WERI-Rb-1 (cell line): Measurements from ENCODE around the gene PAQR3.

ENCODE experiments used
- DNase-seq: peaks from one replicate; pipeline ENCODE4 v3.0.0-alpha.2; 2020
- H3K27ac ChIP-seq: fragments of 250-450 bp; sonication (Bioruptor Pico); 2 replicates; pipeline ENCODE4 v1.5.1; 2020; ENCODE audit warnings: mild to moderate bottlenecking, moderate library complexity
- H3K27me3 ChIP-seq: fragments of 250-450 bp; sonication (Bioruptor Pico); 2 replicates; pipeline ENCODE4 v1.5.1; 2021; ENCODE audit warnings: mild to moderate bottlenecking, low read depth, moderate library complexity; ENCODE audit not compliant: insufficient read depth, severe bottlenecking
- H3K36me3 ChIP-seq: fragments of 250-450 bp; sonication (Bioruptor Pico); 2 replicates; pipeline ENCODE4 v1.5.1; 2020; ENCODE audit warnings: mild to moderate bottlenecking, moderate library complexity
- H3K4me3 ChIP-seq: 2 replicates; pipeline ENCODE4 v1.5.1; 2011; ENCODE audit warnings: low read depth, mild to moderate bottlenecking, control low read depth, low read length
- H3K9me3 ChIP-seq: fragments of 250-450 bp; sonication (Bioruptor Pico); 2 replicates; pipeline ENCODE4 v1.5.1; 2021; ENCODE audit warnings: mild to moderate bottlenecking, moderate library complexity; ENCODE audit not compliant: severe bottlenecking
- CTCF ChIP-seq: IDR thresholded peaks from 2 replicates; pipeline ENCODE4 v1.5.1; 2011; ENCODE audit warnings: low read depth, mild to moderate bottlenecking, control low read depth, inconsistent platforms, low read length

Gene PAQR3, protein sequence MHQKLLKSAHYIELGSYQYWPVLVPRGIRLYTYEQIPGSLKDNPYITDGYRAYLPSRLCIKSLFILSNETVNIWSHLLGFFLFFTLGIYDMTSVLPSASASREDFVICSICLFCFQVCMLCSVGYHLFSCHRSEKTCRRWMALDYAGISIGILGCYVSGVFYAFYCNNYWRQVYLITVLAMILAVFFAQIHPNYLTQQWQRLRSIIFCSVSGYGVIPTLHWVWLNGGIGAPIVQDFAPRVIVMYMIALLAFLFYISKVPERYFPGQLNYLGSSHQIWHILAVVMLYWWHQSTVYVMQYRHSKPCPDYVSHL

DNA sequence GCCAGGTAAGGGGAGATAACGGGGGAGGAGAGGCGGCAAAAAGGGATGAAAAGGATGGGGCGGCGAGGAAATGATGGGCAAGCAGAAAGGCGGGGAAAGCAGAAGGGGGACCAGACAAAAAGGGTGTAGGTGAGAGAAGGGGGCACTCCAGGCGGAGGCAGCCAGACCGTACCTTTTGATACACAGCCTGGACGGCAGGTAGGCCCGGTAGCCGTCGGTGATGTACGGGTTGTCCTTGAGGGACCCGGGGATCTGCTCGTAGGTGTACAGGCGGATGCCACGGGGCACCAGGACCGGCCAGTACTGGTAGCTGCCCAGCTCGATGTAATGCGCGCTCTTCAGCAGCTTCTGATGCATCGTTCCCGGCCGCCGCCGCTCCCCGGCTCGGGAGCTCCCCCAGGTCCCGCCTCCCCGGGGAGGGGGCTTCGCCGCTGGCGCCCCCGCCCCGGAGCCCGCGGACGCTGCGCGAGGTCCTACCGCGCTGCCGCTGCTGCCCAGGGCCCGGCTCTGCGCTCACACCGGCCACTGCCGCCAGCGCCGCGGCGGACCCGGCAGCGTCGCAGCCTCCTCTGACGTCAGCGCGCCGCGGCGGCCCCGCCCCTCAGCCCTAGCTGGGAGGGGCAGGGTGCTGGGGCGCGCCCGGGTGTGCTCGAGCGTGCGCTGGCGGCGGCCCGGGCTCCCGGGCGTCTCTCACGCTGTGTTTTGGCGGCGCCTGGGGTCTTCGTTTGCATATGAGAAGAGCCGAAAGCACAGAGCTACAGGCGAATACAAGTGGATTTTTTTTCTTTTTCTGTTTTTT, at the start of gene PAQR3:
PAQR3 (minus strand) TSS at position 571 of the 799 bp plus-strand sequence; CDS start at position 357, 214 bp downstream.
- Histone ChIP-seq H3K4me3 (peak within 1 kb of the TSS; percentile 74), H3K27ac (peak within 1 kb of the TSS; percentile 70), H3K9me3 (no peaks in the 10 kb centered on the region), H3K36me3 (peaks cover 22% of the 10 kb centered on the region), H3K27me3 (no peaks in the 10 kb centered on the region)
- peak; percentile 85 for DNase-seq
- no peak for TF ChIP-seq CTCF

- Histone ChIP-seq H3K27ac (no peak overlapping the region), H3K27me3 (no peaks in the 10 kb centered on the region), H3K4me3 (no peak overlapping the region), H3K36me3 (no peaks in the 10 kb centered on the region), H3K9me3 (no peaks in the 10 kb centered on the region)
- no peak for TF ChIP-seq CTCF
- no peak for DNase-seq
These were observed 48.4 kb upstream of the PAQR3 start for GRCh38 chr4:78987683-78988082.

DNA sequence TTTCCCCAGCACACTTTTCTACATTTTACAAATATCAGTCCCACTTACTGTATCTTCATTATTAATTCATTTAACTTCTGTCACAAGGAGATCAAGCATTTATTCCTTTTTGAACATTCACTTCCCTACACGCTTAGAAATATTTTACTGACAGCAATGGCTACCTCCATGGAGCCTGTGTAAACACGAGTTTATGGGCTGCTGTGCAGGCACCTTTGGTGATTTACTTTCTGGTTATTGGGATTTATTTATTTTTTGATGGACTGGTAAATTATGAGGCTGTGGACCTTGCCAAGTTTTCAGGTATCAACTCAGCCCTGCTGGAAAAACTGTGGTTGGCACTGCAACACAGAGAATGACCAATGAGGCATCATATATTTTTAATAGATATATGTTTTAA, 45.4 kb upstream of the PAQR3 start:
- no peak for DNase-seq
- TF ChIP-seq CTCF = no peak
- no peaks in the 10 kb centered on the region for H3K9me3 ChIP-seq
- no peaks in the 10 kb centered on the region for H3K36me3 ChIP-seq
- no peak overlapping the region for H3K4me3 ChIP-seq
- H3K27me3 ChIP-seq = no peaks in the 10 kb centered on the region
- H3K27ac ChIP-seq = no peak overlapping the region

DNA sequence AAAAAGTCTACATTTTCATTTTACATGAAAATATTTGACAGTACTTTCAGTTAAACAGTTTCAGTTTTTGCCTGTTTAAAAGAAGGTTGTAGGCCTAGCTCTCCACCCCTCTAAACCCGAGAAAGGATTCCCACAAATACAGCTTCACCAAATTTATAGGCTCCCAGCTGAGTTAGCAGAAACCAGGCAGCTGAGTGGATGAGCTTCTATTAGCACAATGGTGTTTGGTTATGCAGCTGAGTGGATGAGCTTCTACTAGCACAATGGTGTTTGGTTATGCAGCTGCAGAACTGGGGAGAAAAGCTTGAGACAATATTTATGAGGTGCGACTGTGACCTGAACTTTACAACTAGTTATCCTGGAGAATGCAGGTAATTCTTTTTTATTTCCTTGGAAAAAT, 36.6 kb upstream of the PAQR3 start:
- Histone ChIP-seq H3K36me3 (no peaks in the 10 kb centered on the region), H3K4me3 (no peak overlapping the region), H3K9me3 (no peaks in the 10 kb centered on the region), H3K27me3 (no peaks in the 10 kb centered on the region), H3K27ac (no peak overlapping the region)
- DNase-seq = no peak
- no peak for TF ChIP-seq CTCF

GRCh38 chr4:78971776-78972175, 32.5 kb upstream of the PAQR3 start:
- H3K36me3 ChIP-seq = no peaks in the 10 kb centered on the region
- no peak overlapping the region for H3K4me3 ChIP-seq
- no peak for TF ChIP-seq CTCF
- H3K27me3 ChIP-seq = no peaks in the 10 kb centered on the region
- DNase-seq = no peak
- no peak overlapping the region for H3K27ac ChIP-seq
- H3K9me3 ChIP-seq = no peaks in the 10 kb centered on the region
